CD4-positive, alpha-beta memory T cell (primary cell): Measurements from ENCODE around the gene SLC8B1. TPM values are rescaled to one million over a fixed set of nuclear protein-coding genes. Genes with fewer than 3 reads are reported as not detected.

Source experiments
- CTCF ChIA-PET: fragments of 350-600 bp; sonication (Branson Sonifier 250); formaldehyde crosslinking; loops from one replicate; lab custom pipeline; 2021; ENCODE audit warnings: inconsistent platforms; ENCODE audit not compliant: partially characterized antibody; lab: Charles Lee
- POLR2A ChIA-PET: fragments of 350-600 bp; sonication (Branson Sonifier 250); formaldehyde crosslinking; loops from one replicate; lab custom pipeline; 2021; ENCODE audit not compliant: partially characterized antibody; lab: Charles Lee
- DNase-seq, 5 donors: peaks; one replicate each; pipeline versions ENCODE4 v3.0.0 to v3.0.0-alpha.2; 2020 to 2022; ENCODE audit warnings: mixed read lengths in 1 of 5
- H3K27ac ChIP-seq: one replicate; pipeline ENCODE4 v1.7.0; 2013; ENCODE audit warnings: low read depth, low read length
- H3K27me3 ChIP-seq: 2 replicates; pipeline ENCODE4 v1.7.0; 2013; ENCODE audit warnings: mild to moderate bottlenecking, low read length, moderate library complexity; ENCODE audit not compliant: insufficient read depth
- H3K36me3 ChIP-seq: 2 replicates; pipeline ENCODE4 v1.7.0; 2013; ENCODE audit warnings: mild to moderate bottlenecking, low read length, moderate library complexity; ENCODE audit not compliant: insufficient read depth
- H3K4me1 ChIP-seq: 2 replicates; pipeline ENCODE4 v1.7.0; 2013; ENCODE audit warnings: mild to moderate bottlenecking, low read length, moderate library complexity; ENCODE audit not compliant: insufficient read depth
- H3K4me3 ChIP-seq, 2 donors: one replicate each; pipeline ENCODE4 v1.7.0; 2013; ENCODE audit warnings: low read length in 2 of 2, mild to moderate bottlenecking in 1 of 2
- H3K9me3 ChIP-seq, 2 donors: one replicate each; pipeline ENCODE4 v1.7.0; 2013; ENCODE audit warnings: low read length in 2 of 2, control low read depth in 1 of 2; ENCODE audit not compliant: control insufficient read depth in 1 of 2
- H3K27ac Mint-ChIP-seq, 7 donors: one replicate each; pipeline ENCODE4 v1.8.0; 2020 to 2021; ENCODE audit warnings: mixed read lengths in 7 of 7, mild to moderate bottlenecking in 6 of 7, inconsistent platforms in 3 of 7, moderate library complexity in 3 of 7
- H3K27me3 Mint-ChIP-seq, 2 donors: one replicate each; pipeline ENCODE4 v1.8.0; 2020 to 2021; ENCODE audit warnings: mixed read lengths in 2 of 2
- H3K36me3 Mint-ChIP-seq, 2 donors: one replicate each; pipeline ENCODE4 v1.8.0; 2020 to 2021; ENCODE audit warnings: mixed read lengths in 2 of 2, inconsistent platforms in 1 of 2, mild to moderate bottlenecking in 1 of 2
- H3K4me1 Mint-ChIP-seq, 4 donors: one replicate each; pipeline ENCODE4 v1.8.0; 2020 to 2021; ENCODE audit warnings: mixed read lengths in 4 of 4, mild to moderate bottlenecking in 1 of 4
- H3K4me3 Mint-ChIP-seq, 8 donors: one replicate each; pipeline ENCODE4 v1.8.0; 2020 to 2021; ENCODE audit warnings: mixed read lengths in 8 of 8, mild to moderate bottlenecking in 7 of 8, moderate library complexity in 6 of 8, inconsistent platforms in 3 of 8
- H3K9me3 Mint-ChIP-seq, 8 donors: one replicate each; pipeline ENCODE4 v1.8.0; 2020 to 2021; ENCODE audit warnings: mixed read lengths in 8 of 8, mild to moderate bottlenecking in 5 of 8, inconsistent platforms in 3 of 8, moderate library complexity in 1 of 8
- intact Hi-C: fragments of 100-400 bp; cut with micrococcal nuclease; formaldehyde crosslinking; loops from one replicate; pipeline ENCODE4 v1.15.1; 2023
- polyA plus RNA-seq, 2 donors: library from polyadenylated mRNA; unstranded; fragments of 300-500 nt; fragmentation: Illumina TruSeq; gene quantifications; one replicate each; pipeline ENCODE4 v1.2.3, GENCODE V29; 2021
- total RNA-seq, 2 experiments: library from RNA; stranded (reverse); gene quantifications; one replicate each; pipeline ENCODE4 v1.2.3, GENCODE V29; 2021

SLC8B1 gene
- total and polyA plus RNA-seq, 4 experiments from 2014 or later = 33.9 to 93.5 (median 71.5) TPM

DNA sequence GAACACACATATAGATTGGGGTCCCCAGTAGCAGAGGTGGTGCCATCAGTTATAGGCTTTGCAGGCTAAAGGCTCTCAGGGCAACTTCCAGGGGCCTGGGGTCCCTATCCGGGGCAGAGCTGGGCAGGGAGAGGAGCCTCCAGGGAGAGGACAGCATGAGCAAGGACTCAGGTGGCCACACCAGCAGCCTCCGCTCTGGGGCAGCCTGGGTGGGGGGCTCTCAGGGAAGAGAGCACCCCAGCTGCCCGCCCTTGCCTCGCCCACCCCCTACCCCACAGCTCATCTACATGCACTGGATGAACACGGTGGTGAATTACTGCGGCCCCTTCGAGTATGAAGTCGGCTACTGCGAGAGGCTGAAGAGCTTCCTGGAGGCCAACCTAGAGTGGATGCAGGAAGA lies 37.5 kb upstream of the SLC8B1 start:
- Histone ChIP-seq H3K36me3 (peaks cover 6% of the 10 kb centered on the region), H3K4me1 (no peaks in the 10 kb centered on the region), H3K9me3 (no peaks in the 10 kb centered on the region), H3K27me3 (no peaks in the 10 kb centered on the region), H3K27ac (no peak overlapping the region), H3K4me3 (no peak overlapping the region)
- intact Hi-C loops = no loop called here
- H3K9me3 Mint-ChIP-seq = no peaks in the 10 kb centered on the region
- DNase-seq = no peak
- H3K27ac Mint-ChIP-seq = no peak overlapping the region
- H3K4me3 Mint-ChIP-seq = no peak overlapping the region
- CTCF ChIA-PET = no interaction called here
- peaks cover 32 to 54% of the 10 kb centered on the region in 2 donors for H3K36me3 Mint-ChIP-seq
- no peaks in the 10 kb centered on the region for H3K27me3 Mint-ChIP-seq
- peaks cover 0 to 5% (median under 1%) of the 10 kb centered on the region in 4 donors for H3K4me1 Mint-ChIP-seq
- POLR2A ChIA-PET = no interaction called here

DNA sequence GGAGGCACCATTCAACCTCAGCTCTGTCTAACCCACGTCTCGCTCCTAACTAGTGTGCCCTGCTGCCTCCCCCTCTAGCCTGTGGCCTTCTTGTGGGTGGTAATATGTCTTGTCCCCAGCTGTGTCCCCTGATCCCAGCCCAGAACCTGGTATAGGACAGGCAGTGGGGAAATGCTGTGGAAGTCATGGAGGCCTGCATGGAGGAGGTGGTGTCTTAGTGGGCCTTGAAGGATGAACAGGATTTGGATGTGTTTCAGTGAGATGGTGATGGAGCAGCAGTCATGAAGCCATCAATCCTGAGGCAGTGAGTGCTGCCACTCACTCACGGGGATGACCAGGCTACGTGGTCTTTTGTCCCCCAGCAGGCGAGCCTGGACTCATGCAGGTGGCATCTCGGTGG lies 36.9 kb upstream of the SLC8B1 start:
- DNase-seq = no peak
- Histone ChIP-seq H3K27ac (no peak overlapping the region), H3K27me3 (no peaks in the 10 kb centered on the region), H3K36me3 (peaks cover 6% of the 10 kb centered on the region), H3K4me1 (no peaks in the 10 kb centered on the region), H3K4me3 (no peak overlapping the region), H3K9me3 (no peaks in the 10 kb centered on the region)
- Mint-ChIP-seq H3K27me3 (no peaks in the 10 kb centered on the region), H3K27ac (peak overlapping the region in 1 of 7 donors; percentile 47), H3K4me1 (peaks cover 0 to 5% (median under 1%) of the 10 kb centered on the region in 4 donors), H3K4me3 (no peak overlapping the region), H3K36me3 (peaks cover 28 to 49% of the 10 kb centered on the region in 2 donors), H3K9me3 (no peaks in the 10 kb centered on the region)
- intact Hi-C loops = no loop called here
- CTCF ChIA-PET = no interaction called here
- POLR2A ChIA-PET = no interaction called here

GRCh38 chr12:113370923-113371682 lies 36.2 kb upstream of the SLC8B1 start:
- H3K4me3 ChIP-seq = no peak overlapping the region
- Mint-ChIP-seq H3K27me3 (no peaks in the 10 kb centered on the region), H3K4me1 (peaks cover 0 to 5% (median under 1%) of the 10 kb centered on the region in 4 donors), H3K9me3 (no peaks in the 10 kb centered on the region), H3K27ac (peak overlapping the region in 1 of 7 donors; percentile 55), H3K36me3 (peaks cover 30 to 47% of the 10 kb centered on the region in 2 donors), H3K4me3 (no peak overlapping the region)
- ChIA-PET CTCF (no interaction called here), POLR2A (no interaction called here)
- H3K27ac ChIP-seq = no peak overlapping the region
- DNase-seq = no peak
- no peaks in the 10 kb centered on the region for H3K4me1 ChIP-seq
- no peaks in the 10 kb centered on the region for H3K9me3 ChIP-seq
- H3K27me3 ChIP-seq = no peaks in the 10 kb centered on the region
- peaks cover 6% of the 10 kb centered on the region for H3K36me3 ChIP-seq
- intact Hi-C loops = no loop called here

DNA sequence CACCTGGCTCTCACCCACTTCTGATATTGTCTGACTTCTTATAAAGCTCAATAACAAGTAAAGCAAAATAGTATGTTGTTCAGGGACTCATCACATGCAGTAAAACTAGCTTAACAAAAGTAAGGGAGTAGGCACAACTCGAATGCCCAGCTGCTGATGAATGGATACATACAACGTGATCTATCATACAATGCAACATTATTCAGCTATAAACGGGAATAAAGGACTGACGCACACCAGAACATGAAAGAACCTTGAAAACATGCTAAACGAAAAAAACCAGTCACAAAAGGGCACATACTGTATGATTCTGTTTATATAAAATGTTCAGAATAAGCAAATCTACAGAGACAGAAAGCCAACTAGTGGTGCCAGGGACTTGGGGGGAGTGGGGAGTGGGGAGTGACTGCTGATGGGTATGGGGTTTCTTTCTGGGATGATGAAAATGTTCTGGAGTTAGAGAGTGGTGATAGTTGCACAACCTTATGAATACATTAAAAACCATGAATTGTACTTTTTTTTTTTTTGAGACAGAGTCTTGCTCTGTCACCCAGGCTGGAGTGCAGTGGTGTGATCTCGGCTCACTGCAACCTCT lies 34.6 kb upstream of the SLC8B1 start:
- Histone ChIP-seq H3K4me3 (no peak overlapping the region), H3K36me3 (peaks cover under 1% of the 10 kb centered on the region), H3K27me3 (no peaks in the 10 kb centered on the region), H3K9me3 (no peaks in the 10 kb centered on the region), H3K4me1 (no peaks in the 10 kb centered on the region), H3K27ac (no peak overlapping the region)
- no peak for DNase-seq
- no peaks in the 10 kb centered on the region for H3K27me3 Mint-ChIP-seq
- no peaks in the 10 kb centered on the region for H3K9me3 Mint-ChIP-seq
- POLR2A ChIA-PET = no interaction called here
- intact Hi-C loops = no loop called here
- peaks cover 0 to 5% (median 1%) of the 10 kb centered on the region in 4 donors for H3K4me1 Mint-ChIP-seq
- peak overlapping the region in 2 of 7 donors; percentile 3 to 37 for H3K27ac Mint-ChIP-seq
- peaks cover 25 to 32% of the 10 kb centered on the region in 2 donors for H3K36me3 Mint-ChIP-seq
- no peak overlapping the region for H3K4me3 Mint-ChIP-seq
- CTCF ChIA-PET = no interaction called here

GRCh38 chr12:113368331-113368730 lies 33.4 kb upstream of the SLC8B1 start:
- H3K27me3 ChIP-seq = no peaks in the 10 kb centered on the region
- no peaks in the 10 kb centered on the region for H3K4me1 ChIP-seq
- ChIA-PET POLR2A (no interaction called here), CTCF (no interaction called here)
- peak overlapping the region in 1 of 7 donors; percentile 47 for H3K27ac Mint-ChIP-seq
- H3K36me3 Mint-ChIP-seq = peaks cover 19 to 24% of the 10 kb centered on the region in 2 donors
- peaks cover 0 to 8% (median 3%) of the 10 kb centered on the region in 4 donors for H3K4me1 Mint-ChIP-seq
- no peaks in the 10 kb centered on the region for H3K9me3 ChIP-seq
- no peak for DNase-seq
- intact Hi-C loops = no loop called here
- H3K4me3 ChIP-seq = no peak overlapping the region
- H3K36me3 ChIP-seq = no peaks in the 10 kb centered on the region
- no peaks in the 10 kb centered on the region for H3K27me3 Mint-ChIP-seq
- no peak overlapping the region for H3K27ac ChIP-seq
- H3K4me3 Mint-ChIP-seq = no peak overlapping the region
- H3K9me3 Mint-ChIP-seq = peaks cover 0 to 1% (median 0%) of the 10 kb centered on the region in 8 donors

DNA sequence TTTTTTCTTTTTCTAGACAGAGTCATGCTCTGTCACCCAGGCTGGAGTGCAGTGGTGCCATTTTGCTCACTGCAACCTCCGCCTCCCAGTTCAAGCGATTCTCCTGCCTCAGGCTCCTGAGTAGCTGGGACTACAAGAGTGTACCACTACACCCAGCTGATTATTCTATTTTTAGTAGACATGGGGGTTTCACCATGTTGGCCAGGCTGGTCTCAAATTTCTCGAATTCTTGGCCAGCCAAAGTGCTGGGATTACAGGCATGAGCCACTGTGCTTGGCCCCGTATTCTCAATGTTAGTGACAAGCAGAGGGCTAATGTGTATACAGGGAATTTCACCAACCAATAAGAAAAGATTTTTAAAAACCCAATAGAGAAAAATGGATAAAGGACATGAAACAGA lies 31.9 kb upstream of the SLC8B1 start:
- Mint-ChIP-seq H3K9me3 (peaks cover 0 to 1% (median 0%) of the 10 kb centered on the region in 8 donors), H3K4me1 (peaks cover 0 to 9% (median 3%) of the 10 kb centered on the region in 4 donors), H3K27me3 (no peaks in the 10 kb centered on the region), H3K27ac (no peak overlapping the region), H3K36me3 (peaks cover 16% of the 10 kb centered on the region in 2 donors), H3K4me3 (no peak overlapping the region)
- Histone ChIP-seq H3K4me3 (no peak overlapping the region), H3K9me3 (no peaks in the 10 kb centered on the region), H3K27ac (no peak overlapping the region), H3K4me1 (no peaks in the 10 kb centered on the region), H3K27me3 (no peaks in the 10 kb centered on the region), H3K36me3 (no peaks in the 10 kb centered on the region)
- CTCF ChIA-PET = interaction anchor here (1.1 kb wide), 1 partner anchor 10 kb away, joined by 3 read pairs; no protein-coding TSS in a partner anchor
- POLR2A ChIA-PET = no interaction called here
- no peak for DNase-seq
- intact Hi-C loops = no loop called here

DNA sequence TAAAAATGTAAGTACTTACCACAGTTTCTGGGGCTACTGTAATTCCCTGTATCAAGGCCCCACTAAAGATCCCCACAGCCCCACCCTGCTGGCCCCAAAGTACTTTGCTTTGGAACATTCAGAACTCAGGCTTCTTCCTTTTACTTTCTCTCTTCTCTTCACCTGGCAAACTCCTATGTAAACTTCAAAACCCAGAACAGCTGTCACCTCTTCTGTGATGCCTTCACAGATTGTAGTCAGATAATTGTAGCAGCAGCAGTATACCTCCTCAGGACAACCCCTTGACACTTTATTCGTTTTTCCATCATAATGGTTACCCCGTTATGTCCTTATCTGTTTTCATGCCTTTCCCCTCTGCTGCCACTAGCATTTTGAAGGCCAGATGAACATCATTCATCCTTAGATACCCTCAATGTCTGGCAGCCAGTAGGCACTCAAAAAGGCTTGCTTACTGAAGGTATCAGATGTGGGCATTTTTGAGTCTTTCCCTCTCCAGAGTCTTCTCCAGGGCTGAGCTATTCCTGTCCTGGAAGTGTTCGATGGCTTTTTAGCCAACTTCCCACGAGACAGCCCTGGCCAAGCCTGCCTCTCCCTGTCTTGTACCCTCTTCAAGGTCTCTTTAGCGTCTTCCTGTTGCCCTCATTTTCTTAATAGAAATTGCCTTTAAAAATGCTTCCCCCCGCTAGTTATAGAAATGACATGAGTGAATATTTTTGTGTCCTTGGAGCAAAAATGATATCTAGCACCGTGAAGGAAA lies 30.9 kb upstream of the SLC8B1 start:
- DNase-seq = no peak
- Mint-ChIP-seq H3K27ac (peak overlapping the region in 2 of 7 donors; percentile 9 to 25), H3K4me1 (peaks cover 2 to 13% (median 6%) of the 10 kb centered on the region in 4 donors), H3K4me3 (no peak overlapping the region), H3K27me3 (no peaks in the 10 kb centered on the region), H3K36me3 (peaks cover 11 to 16% of the 10 kb centered on the region in 2 donors), H3K9me3 (peaks cover 0 to 1% (median 0%) of the 10 kb centered on the region in 8 donors)
- Histone ChIP-seq H3K4me3 (no peak overlapping the region), H3K9me3 (no peaks in the 10 kb centered on the region), H3K27ac (no peak overlapping the region), H3K4me1 (no peaks in the 10 kb centered on the region), H3K27me3 (no peaks in the 10 kb centered on the region), H3K36me3 (no peaks in the 10 kb centered on the region)
- CTCF ChIA-PET = no interaction called here
- POLR2A ChIA-PET = no interaction called here
- intact Hi-C loops = no loop called here
